Measurements from ENCODE around the gene ROPN1L.

GRCh38 chr5:10427201-10427600 lies 14.5 kb upstream of the ROPN1L start:
- TF ChIP-seq CTCF (conservative IDR thresholded peaks at IDR 0.05) (no peak), ZFX (IDR thresholded peaks at IDR 0.05) (no peak)
